Suprapubic skin (tissue), 4 donors: Measurements from ENCODE around the gene SMAD2. TPM values are rescaled to one million over a fixed set of nuclear protein-coding genes. Genes with fewer than 3 reads are reported as not detected.

Experiments used
- DNase-seq, 2 donors: peaks; one replicate each; pipeline ENCODE4 v3.0.0-alpha.2; 2019; ENCODE audit warnings: low spot score in 2 of 2
- H3K27ac ChIP-seq: fragments of 200-600 bp; sonication (generic); one replicate; pipeline ENCODE4 v1.5.1; 2019
- H3K27me3 ChIP-seq: fragments of 200-600 bp; sonication (generic); one replicate; pipeline ENCODE4 v1.5.1; 2019
- H3K36me3 ChIP-seq: fragments of 200-600 bp; sonication (generic); one replicate; pipeline ENCODE4 v1.5.1; 2019
- H3K4me1 ChIP-seq: fragments of 200-600 bp; sonication (generic); one replicate; pipeline ENCODE4 v1.5.1; 2019
- H3K4me3 ChIP-seq: fragments of 200-600 bp; sonication (generic); one replicate; pipeline ENCODE4 v1.5.1; 2019; ENCODE audit warnings: mild to moderate bottlenecking
- H3K9me3 ChIP-seq: fragments of 200-600 bp; sonication (generic); one replicate; pipeline ENCODE4 v1.5.1; 2019
- CTCF ChIP-seq, 2 donors: fragments of 200-600 bp in 1 of 2; fragments of 450-650 bp in 1 of 2; sonication (generic) in 1 of 2; IDR thresholded peaks; one replicate each; pipeline ENCODE4 v1.5.1; 2016 to 2019; ENCODE audit warnings: antibody characterized with exemption in 2 of 2, mild to moderate bottlenecking in 1 of 2, moderate library complexity in 1 of 2
- EP300 ChIP-seq: sonication (generic); formaldehyde crosslinking; IDR thresholded peaks from one replicate; pipeline ENCODE4 v1.6.1; 2017; ENCODE audit warnings: antibody characterized with exemption
- POLR2A ChIP-seq, 2 donors: fragments of 450-650 bp; IDR thresholded peaks; one replicate each; pipeline ENCODE4 v1.6.1; 2017; ENCODE audit warnings: antibody characterized with exemption in 2 of 2, mild to moderate bottlenecking in 2 of 2, moderate library complexity in 2 of 2
- POLR2AphosphoS5 ChIP-seq, 3 donors: sonication (generic); formaldehyde crosslinking; IDR thresholded peaks; one replicate each; pipeline ENCODE4 v1.6.1; 2017; ENCODE audit warnings: antibody characterized with exemption in 3 of 3
- WGBS: methylation state at CpG from one replicate; pipeline ENCODE4 v1.1.5; 2018; 5-methylcytosine and 5-hydroxymethylcytosine counted together
- total RNA-seq, 4 donors: library from RNA; depleted of rRNA; stranded (reverse); fragments of >200 nt; gene quantifications; one replicate each; pipeline ENCODE4 v1.1.0, GENCODE V29; 2016

The SMAD2 gene
- total RNA-seq, 4 donors from 2014 or later, result 47.5 to 75.9 (median 59.3) TPM

DNA sequence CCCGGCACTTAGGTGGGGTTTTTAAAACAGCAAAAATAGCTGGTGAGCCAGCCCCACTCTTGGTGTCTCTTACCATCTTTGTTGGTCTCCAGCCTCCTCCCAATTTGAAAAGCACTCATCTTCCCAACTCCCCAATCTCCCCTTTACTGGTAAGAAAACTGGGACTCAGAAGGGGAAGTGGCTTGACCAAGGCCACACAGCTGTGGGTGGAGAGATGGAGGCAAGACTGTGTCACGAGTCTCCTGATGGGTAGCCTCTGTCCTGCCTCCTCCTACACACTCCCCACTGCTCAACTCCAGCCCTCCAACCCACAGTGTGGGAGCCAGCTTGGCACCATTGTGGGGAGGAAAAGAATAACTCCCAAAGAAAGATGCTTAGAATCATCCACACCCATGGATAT is 140.4 kb downstream of the SMAD2 start:
- Histone ChIP-seq H3K4me1 (no peaks in the 10 kb centered on the region), H3K36me3 (no peaks in the 10 kb centered on the region), H3K27me3 (no peaks in the 10 kb centered on the region), H3K4me3 (no peak overlapping the region), H3K9me3 (peaks cover under 1% of the 10 kb centered on the region), H3K27ac (no peak overlapping the region)
- DNase-seq, result no peak
- 76% methylated on average over 2 of the region's 2 CpGs for WGBS
- TF ChIP-seq POLR2AphosphoS5 (IDR thresholded peaks at IDR 0.05) (no peak), EP300 (no peak), CTCF (IDR thresholded peaks at IDR 0.05) (no peak), POLR2A (IDR thresholded peaks at IDR 0.05) (no peak)

DNA sequence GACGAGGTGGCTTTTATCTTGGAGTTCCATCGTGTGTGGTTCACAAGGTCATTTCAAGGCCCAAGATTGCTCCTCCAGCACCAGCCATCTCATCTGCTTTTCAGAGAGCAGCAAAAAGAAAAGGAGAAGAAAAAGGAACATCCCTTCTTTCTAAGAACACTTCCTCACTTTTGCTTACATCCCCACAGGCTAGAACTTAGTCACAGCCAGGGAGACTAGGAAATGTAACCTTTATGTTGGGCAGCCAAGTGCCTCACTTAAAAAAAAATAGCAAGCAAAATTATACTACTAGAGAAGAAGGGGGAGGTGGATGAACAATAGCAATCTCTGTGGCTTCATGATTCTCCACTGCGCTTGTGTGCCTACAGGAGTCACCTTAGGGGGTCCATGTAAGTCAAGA is 141.8 kb downstream of the SMAD2 start:
- Histone ChIP-seq H3K36me3 (no peaks in the 10 kb centered on the region), H3K27ac (no peak overlapping the region), H3K27me3 (no peaks in the 10 kb centered on the region), H3K4me1 (no peaks in the 10 kb centered on the region), H3K4me3 (no peak overlapping the region), H3K9me3 (peaks cover 11% of the 10 kb centered on the region)
- TF ChIP-seq POLR2A (IDR thresholded peaks at IDR 0.05) (no peak), EP300 (no peak), POLR2AphosphoS5 (IDR thresholded peaks at IDR 0.05) (no peak)
- WGBS, result 83% methylated on average over 3 of the region's 3 CpGs
- no peak for DNase-seq

DNA sequence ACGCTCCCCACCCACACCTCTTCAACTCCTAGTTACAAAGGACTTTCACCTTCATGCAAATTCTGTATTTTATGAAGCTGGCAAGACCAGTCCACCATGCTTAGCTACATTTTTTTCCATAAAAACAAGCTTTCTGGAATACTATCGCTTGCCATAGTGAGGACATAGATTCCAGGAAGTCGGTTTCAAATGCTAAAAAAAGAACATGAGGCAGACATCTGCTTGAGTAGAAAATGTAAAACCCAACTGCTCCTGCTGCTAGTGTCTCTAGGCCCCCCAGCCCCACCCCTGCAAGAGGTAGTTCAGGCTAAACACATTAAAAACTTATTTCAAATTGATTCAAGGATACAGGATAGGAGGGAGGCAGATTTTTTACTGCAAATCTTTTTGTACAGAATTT is 148.9 kb downstream of the SMAD2 start:
- H3K27ac ChIP-seq, result no peak overlapping the region
- H3K36me3 ChIP-seq, result no peaks in the 10 kb centered on the region
- no peak for TF ChIP-seq CTCF (IDR thresholded peaks at IDR 0.05)
- no peak for TF ChIP-seq POLR2A (IDR thresholded peaks at IDR 0.05)
- TF ChIP-seq POLR2AphosphoS5 (IDR thresholded peaks at IDR 0.05), result no peak
- no peak for TF ChIP-seq EP300
- H3K9me3 ChIP-seq, result peaks cover 11% of the 10 kb centered on the region
- WGBS, result 45% methylated on average over 3 of the region's 3 CpGs
- H3K4me1 ChIP-seq, result no peaks in the 10 kb centered on the region
- H3K27me3 ChIP-seq, result no peaks in the 10 kb centered on the region
- DNase-seq, result no peak
- H3K4me3 ChIP-seq, result no peak overlapping the region

DNA sequence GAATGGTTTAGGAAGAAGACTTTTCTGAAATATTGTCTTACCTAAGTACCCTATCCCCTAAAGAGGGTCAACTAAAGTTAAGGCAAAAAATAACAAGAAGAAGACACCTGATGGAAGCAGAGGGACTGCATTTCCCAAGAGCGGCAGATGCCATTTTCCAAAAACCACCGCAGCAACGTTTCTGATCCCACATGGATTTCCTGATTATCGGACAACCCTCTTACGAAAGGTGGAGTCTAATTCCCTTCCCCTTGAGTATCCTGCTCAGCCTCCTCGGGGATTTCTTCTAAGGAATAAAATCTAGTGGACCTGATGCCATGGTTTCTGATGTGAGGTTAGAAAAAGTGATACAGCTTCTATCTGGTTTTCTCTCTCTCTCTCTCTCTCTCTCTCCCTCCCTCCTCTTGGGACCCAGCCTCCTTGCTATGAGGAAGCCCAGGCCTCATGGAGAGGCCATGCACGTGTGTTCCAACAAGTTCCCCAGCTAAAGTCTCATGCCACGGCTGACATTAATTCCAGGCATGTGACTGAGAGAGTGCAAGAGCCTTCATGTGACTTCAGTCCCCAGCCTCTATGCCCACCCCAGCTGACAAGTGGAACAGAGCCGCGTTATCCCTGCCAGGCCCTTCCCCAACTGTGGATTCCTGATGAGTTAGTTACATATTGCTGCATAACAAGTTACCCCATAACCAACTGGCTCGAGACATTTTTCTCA is 150.3 kb downstream of the SMAD2 start:
- H3K36me3 ChIP-seq, result no peaks in the 10 kb centered on the region
- H3K9me3 ChIP-seq, result peaks cover 11% of the 10 kb centered on the region
- H3K4me1 ChIP-seq, result no peaks in the 10 kb centered on the region
- DNase-seq, result no peak
- no peak overlapping the region for H3K27ac ChIP-seq
- 88% methylated on average over 11 of the region's 11 CpGs for WGBS
- no peak overlapping the region for H3K4me3 ChIP-seq
- no peaks in the 10 kb centered on the region for H3K27me3 ChIP-seq
- no peak for TF ChIP-seq POLR2AphosphoS5 (IDR thresholded peaks at IDR 0.05)
- no peak for TF ChIP-seq EP300
- no peak for TF ChIP-seq CTCF (IDR thresholded peaks at IDR 0.05)
- no peak for TF ChIP-seq POLR2A (IDR thresholded peaks at IDR 0.05)

DNA sequence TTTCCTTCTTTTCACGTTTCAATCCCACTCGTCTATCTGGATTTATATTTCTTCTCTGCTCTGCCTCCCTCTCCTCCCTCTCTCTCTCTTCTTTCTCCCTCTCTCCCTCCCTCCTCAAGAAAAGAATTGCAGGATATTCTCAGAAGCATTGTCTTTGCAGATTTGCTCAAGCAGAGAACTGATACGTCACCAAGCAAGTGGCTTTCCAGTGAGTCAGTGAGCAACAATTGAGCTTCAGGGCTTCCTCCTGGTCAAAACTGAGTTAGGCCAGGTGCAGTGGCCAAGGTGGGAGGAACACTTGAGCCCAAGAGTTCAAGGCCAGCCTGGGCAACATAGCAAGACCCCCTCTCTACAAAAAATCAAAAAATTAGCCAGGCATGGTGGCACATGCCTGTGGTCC is 151.1 kb downstream of the SMAD2 start:
- Histone ChIP-seq H3K9me3 (peaks cover 4% of the 10 kb centered on the region), H3K36me3 (no peaks in the 10 kb centered on the region), H3K27me3 (no peaks in the 10 kb centered on the region), H3K4me3 (no peak overlapping the region), H3K27ac (no peak overlapping the region), H3K4me1 (no peaks in the 10 kb centered on the region)
- DNase-seq, result no peak
- 72% methylated on average over 3 of the region's 3 CpGs for WGBS
- TF ChIP-seq EP300, result no peak
- no peak for TF ChIP-seq CTCF (IDR thresholded peaks at IDR 0.05)
- no peak for TF ChIP-seq POLR2A (IDR thresholded peaks at IDR 0.05)
- no peak for TF ChIP-seq POLR2AphosphoS5 (IDR thresholded peaks at IDR 0.05)
